H1 (cell line): ENCODE measurements around the gene SLC24A3. TPM values are rescaled to one million over a fixed set of nuclear protein-coding genes. Genes with fewer than 3 reads are reported as not detected.

ENCODE experiments used
- CTCF ChIA-PET: fragments of 300-600 bp; sonication (Branson Sonifier 250); formaldehyde crosslinking; loops from one replicate; lab custom pipeline; 2021; ENCODE audit not compliant: partially characterized antibody; lab: Charles Lee
- POLR2A ChIA-PET: fragments of 300-600 bp; sonication (Branson Sonifier 250); formaldehyde crosslinking; loops from one replicate; lab custom pipeline; 2021; ENCODE audit warnings: inconsistent platforms; ENCODE audit not compliant: partially characterized antibody; lab: Charles Lee
- DNase-seq, 2 experiments: peaks; one replicate each; pipeline versions ENCODE4 v3.0.0 to v3.0.0-alpha.2; 2010 to 2022; ENCODE audit warnings: low spot score in 2 of 2, low read depth in 1 of 2, mixed read lengths in 1 of 2
- FAIRE-seq: peaks from 2 replicates; lab custom pipeline; 2011; peaks lifted over from hg19 to GRCh38; lab: Jason Lieb, UNC
- H2AFZ ChIP-seq: 2 replicates; pipeline ENCODE4 v1.8.1; 2012; ENCODE audit warnings: low read length, inconsistent platforms
- H2AK5ac ChIP-seq: 2 replicates; pipeline ENCODE4 v1.6.1; 2013; ENCODE audit warnings: low read depth, low read length
- H2BK120ac ChIP-seq: replicated peaks from 2 replicates; pipeline ENCODE3; 2013; ENCODE audit warnings: low read depth, low read length, inconsistent platforms
- H2BK12ac ChIP-seq: 2 replicates; pipeline ENCODE4 v1.6.1; 2013; ENCODE audit warnings: low read depth, low read length
- H2BK15ac ChIP-seq: 2 replicates; pipeline ENCODE4 v1.6.1; 2013; ENCODE audit warnings: low read length
- H2BK20ac ChIP-seq: 2 replicates; pipeline ENCODE4 v1.6.1; 2013; ENCODE audit warnings: low read length
- H2BK5ac ChIP-seq: 2 replicates; pipeline ENCODE4 v1.6.1; 2013; ENCODE audit warnings: low read depth, low read length
- H3K14ac ChIP-seq: 2 replicates; pipeline ENCODE4 v1.6.1; 2013; ENCODE audit warnings: inconsistent platforms; ENCODE audit not compliant: insufficient read length
- H3K18ac ChIP-seq: 2 replicates; pipeline ENCODE4 v1.6.1; 2013; ENCODE audit warnings: low read length; ENCODE audit errors: extremely low read depth
- H3K23ac ChIP-seq: 2 replicates; pipeline ENCODE4 v1.6.1; 2013; ENCODE audit warnings: inconsistent platforms; ENCODE audit not compliant: insufficient read length
- H3K23me2 ChIP-seq: 2 replicates; pipeline ENCODE4 v1.6.1; 2013; ENCODE audit warnings: low read depth, low read length
- H3K27ac ChIP-seq: 2 replicates; pipeline ENCODE4 v1.6.1; 2011; ENCODE audit warnings: low read depth, low read length, inconsistent platforms
- H3K27me3 ChIP-seq, 4 experiments: replicated peaks in 1 of 4; 1 replicate in 1 of 4; 2 replicates in 3 of 4; pipeline versions ENCODE4 v1.6.1 to v1.8.1; 2011 to 2013; ENCODE audit warnings: low read length in 3 of 4, mild to moderate bottlenecking in 3 of 4, inconsistent platforms in 2 of 4, mixed read lengths in 2 of 4, moderate library complexity in 1 of 4; ENCODE audit not compliant: control insufficient read depth in 3 of 4, insufficient read depth in 3 of 4; ENCODE audit errors: extremely low read depth in 1 of 4
- H3K36me3 ChIP-seq, 4 experiments: 2 replicates each; pipeline versions ENCODE4 v1.6.1 to v1.8.1; 2011 to 2013; ENCODE audit warnings: mild to moderate bottlenecking in 4 of 4, low read length in 3 of 4, moderate library complexity in 2 of 4, control low read depth in 1 of 4, inconsistent platforms in 1 of 4; ENCODE audit not compliant: insufficient read depth in 4 of 4, control insufficient read depth in 2 of 4
- H3K4ac ChIP-seq: replicated peaks from 2 replicates; pipeline ENCODE3; 2013; ENCODE audit warnings: low read length, low read depth, mixed read lengths, inconsistent platforms; ENCODE audit not compliant: insufficient read length
- H3K4me1 ChIP-seq, 4 experiments: replicated peaks in 1 of 4; 1 replicate in 1 of 4; 2 replicates in 3 of 4; pipeline versions ENCODE4 v1.6.1 to v1.8.1; 2011 to 2013; ENCODE audit warnings: low read length in 3 of 4, inconsistent platforms in 2 of 4, mixed read lengths in 1 of 4; ENCODE audit not compliant: insufficient read depth in 4 of 4, control insufficient read depth in 3 of 4
- H3K4me2 ChIP-seq, 2 experiments: 2 replicates each; pipeline versions ENCODE4 v1.6.1 to v1.8.1; 2011 to 2013; ENCODE audit warnings: low read depth in 2 of 2, low read length in 2 of 2, control low read depth in 1 of 2, inconsistent platforms in 1 of 2, mild to moderate bottlenecking in 1 of 2; ENCODE audit not compliant: insufficient read depth in 1 of 2
- H3K4me3 ChIP-seq, 4 experiments: fragments of 200-600, 300-600 bp in 1 of 4; sonication (generic), shearing (Covaris generic), sonication (Bioruptor Twin) in 1 of 4; 2 replicates each; pipeline versions ENCODE4 v1.5.1 to v1.8.1; 2011 to 2016; ENCODE audit warnings: low read length in 4 of 4, low read depth in 3 of 4, control low read depth in 2 of 4, inconsistent platforms in 2 of 4, mild to moderate bottlenecking in 2 of 4, mixed read lengths in 1 of 4, moderate library complexity in 1 of 4; ENCODE audit not compliant: insufficient read depth in 2 of 4; ENCODE audit errors: extremely low read depth in 1 of 4
- H3K56ac ChIP-seq: replicated peaks from 2 replicates; pipeline ENCODE3; 2013; ENCODE audit warnings: low read depth, mild to moderate bottlenecking, mixed read lengths, low read length, inconsistent platforms; ENCODE audit not compliant: insufficient read length
- H3K79me1 ChIP-seq: 2 replicates; pipeline ENCODE4 v1.6.1; 2013; ENCODE audit warnings: low read depth, low read length, control low read depth
- H3K79me2 ChIP-seq, 2 experiments: 2 replicates each; pipeline versions ENCODE4 v1.6.1 to v1.8.1; 2012 to 2013; ENCODE audit warnings: low read length in 2 of 2, mild to moderate bottlenecking in 2 of 2, inconsistent platforms in 1 of 2; ENCODE audit not compliant: insufficient read depth in 2 of 2, control insufficient read depth in 1 of 2
- H3K9ac ChIP-seq, 4 experiments: replicated peaks in 1 of 4; 1 replicate in 1 of 4; 2 replicates in 3 of 4; pipeline versions ENCODE4 v1.6.1 to v1.8.1; 2011 to 2013; ENCODE audit warnings: low read depth in 3 of 4, low read length in 3 of 4, control low read depth in 2 of 4, mild to moderate bottlenecking in 2 of 4, moderate library complexity in 2 of 4, inconsistent platforms in 1 of 4; ENCODE audit errors: extremely low read depth in 1 of 4
- H3K9me3 ChIP-seq, 2 experiments: 2 replicates each; pipeline versions ENCODE4 v1.6.1 to v1.8.1; 2012 to 2013; ENCODE audit warnings: mild to moderate bottlenecking in 2 of 2, moderate library complexity in 2 of 2, control low read depth in 1 of 2, inconsistent platforms in 1 of 2, low read depth in 1 of 2, low read length in 1 of 2, mixed read lengths in 1 of 2; ENCODE audit not compliant: insufficient read depth in 2 of 2
- H4K20me1 ChIP-seq, 2 experiments: replicated peaks in 1 of 2; 2 replicates each; pipeline versions ENCODE3 to v1.8.1; 2011 to 2013; ENCODE audit warnings: inconsistent platforms in 2 of 2, low read length in 2 of 2, mild to moderate bottlenecking in 1 of 2; ENCODE audit not compliant: insufficient read depth in 2 of 2, control insufficient read depth in 1 of 2
- H4K5ac ChIP-seq: 2 replicates; pipeline ENCODE4 v1.6.1; 2013; ENCODE audit warnings: low read length, low read depth, mixed read lengths, inconsistent platforms; ENCODE audit not compliant: insufficient read length
- H4K8ac ChIP-seq: 2 replicates; pipeline ENCODE4 v1.8.0; 2013; ENCODE audit warnings: mild to moderate bottlenecking, moderate library complexity, low read length, inconsistent platforms; ENCODE audit not compliant: insufficient read depth; ENCODE audit errors: extremely low read depth
- H4K91ac ChIP-seq: replicated peaks from 2 replicates; pipeline ENCODE3; 2013; ENCODE audit warnings: low read length, mixed read lengths, inconsistent platforms; ENCODE audit not compliant: insufficient read length
- ATF3 ChIP-seq: IDR thresholded peaks from 2 replicates; pipeline ENCODE4 v1.6.1; 2011; ENCODE audit warnings: low read depth, mild to moderate bottlenecking, low read length; ENCODE audit not compliant: insufficient read depth
- EZH2 ChIP-seq: fragments of 200-600 bp; sonication (generic); IDR thresholded peaks from 2 replicates; pipeline ENCODE4 v1.7.1; 2012; ENCODE audit warnings: low read depth, mild to moderate bottlenecking, moderate library complexity, low read length, inconsistent platforms; ENCODE audit not compliant: severe bottlenecking
- MAX ChIP-seq: IDR thresholded peaks from 2 replicates; pipeline ENCODE4 v1.6.1; 2012; ENCODE audit warnings: inconsistent platforms
- RNF2 ChIP-seq: fragments of 200-900, 300-1000 bp; sonication (generic); IDR thresholded peaks from 2 replicates; pipeline ENCODE4 v1.7.1; 2016; ENCODE audit warnings: borderline replicate concordance, low read depth, mild to moderate bottlenecking, antibody characterized with exemption, low read length; ENCODE audit not compliant: poor library complexity, severe bottlenecking; ENCODE audit errors: missing control alignments
- RXRA ChIP-seq: IDR thresholded peaks from 2 replicates; pipeline ENCODE4 v1.6.1; 2011; ENCODE audit warnings: low read depth, mild to moderate bottlenecking, low read length, moderate library complexity; ENCODE audit not compliant: insufficient read depth
- SP1 ChIP-seq: IDR thresholded peaks from 2 replicates; pipeline ENCODE4 v1.6.1; 2011; ENCODE audit warnings: low read depth, low read length
- SP4 ChIP-seq: IDR thresholded peaks from 2 replicates; pipeline ENCODE4 v1.6.1; 2012; ENCODE audit warnings: low read length, inconsistent platforms
- TAF1 ChIP-seq: IDR thresholded peaks from 2 replicates; pipeline ENCODE4 v1.6.1; 2011; ENCODE audit warnings: mild to moderate bottlenecking, low read depth, low read length
- ZNF274 ChIP-seq: IDR thresholded peaks from 2 replicates; pipeline ENCODE4 v1.7.0; 2012; ENCODE audit warnings: low read length, borderline replicate concordance; ENCODE audit errors: extremely low read depth
- WGBS, 2 experiments: shearing (Covaris generic) in 1 of 2; methylation state at CpG; one replicate each; pipeline versions ENCODE4 v1.1.6 to v1.1.7; 2013 to 2015; ENCODE audit warnings: low lambda C conversion rate in 2 of 2, mixed read lengths in 2 of 2, inconsistent platforms in 1 of 2, low coverage in 1 of 2, missing lambda C conversion rate in 1 of 2; ENCODE audit not compliant: insufficient replicate concordance in 2 of 2, insufficient coverage in 1 of 2, insufficient read length in 1 of 2; ENCODE audit errors: extremely low coverage in 1 of 2, missing lambda C conversion rate in 1 of 2; 5-methylcytosine and 5-hydroxymethylcytosine counted together
- polyA plus RNA-seq, 7 experiments: library from polyadenylated mRNA; depleted of rRNA in 3 of 7; stranded (reverse) in 5 of 7; unstranded in 2 of 7; fragments of >200 nt in 5 of 7; fragments of 200-250 nt in 2 of 7; gene quantifications; 1 replicate in 5 of 7; 2 replicates in 1 of 7; 4 replicates in 1 of 7; pipeline versions ENCODE4 v1.2.1 to v1.2.3, GENCODE V29; 2011 to 2013; ENCODE audit warnings: missing spikeins in 2 of 7, mixed read lengths in 2 of 7
- total RNA-seq: library from RNA; stranded (reverse); fragmentation: NEBNext Ultra II Directional; extraction: Animal tissue kit (Norgen Biotek cat#: 25700); gene quantifications from 2 replicates; pipeline ENCODE4 v1.2.1, GENCODE V29; 2021

Gene SLC24A3
- total and polyA plus RNA-seq, 2 of the 8 experiments (the other 6 are each of a cell fraction or from before 2014, with no cell fraction given): 4.5 to 6.3 TPM

GRCh38 chr20:19749618-19750071 is 537.2 kb downstream of the SLC24A3 start:
- Histone ChIP-seq H3K79me2 (no peaks in the 10 kb centered on the region), H2AFZ (no peak overlapping the region), H3K18ac (no peak overlapping the region), H2BK15ac (no peak overlapping the region), H3K27me3 (no peaks in the 10 kb centered on the region), H2AK5ac (no peak overlapping the region), H4K5ac (no peak overlapping the region), H3K4me1 (peaks cover 0 to 2% (median 0%) of the 10 kb centered on the region in 4 experiments; a peak in 1 of 7 replicates), H3K79me1 (no peaks in the 10 kb centered on the region), H3K23ac (no peak overlapping the region), H3K9ac (no peak overlapping the region), H3K23me2 (no peaks in the 10 kb centered on the region), H3K36me3 (no peaks in the 10 kb centered on the region)
- CTCF ChIA-PET: interaction anchor here (0.7 to 2.0 kb wide), 4 partner anchors 9 to 166 kb away, joined by 3 to 6 read pairs (median 3); no protein-coding TSS in a partner anchor
- 14% methylated on average over 3 of the region's 3 CpGs; no CpG with 5 or more reads in 1 of the 2 experiments for WGBS, 2 experiments
- TF ChIP-seq SP1: 0 out of 2 replicates have a peak, but pooled peaks have one; percentile 46
- TF ChIP-seq ZNF274: no peak
- 0 out of 2 replicates have a peak, but pooled peaks have one; percentile 68 for TF ChIP-seq RXRA
- no peak for TF ChIP-seq ATF3
- TF ChIP-seq RNF2: no peak
- TF ChIP-seq SP4: no peak
- peak; percentile 23; the same call in 1 of the 2 replicates for TF ChIP-seq MAX
- no peak for TF ChIP-seq TAF1
- no peak for TF ChIP-seq EZH2
- TF ChIP-seq, all 59 proteins: peak for 3
- Histone ChIP-seq H4K8ac (no peak overlapping the region), H2BK120ac (no peak overlapping the region), H4K91ac (no peak overlapping the region), H3K14ac (no peak overlapping the region), H2BK12ac (no peak overlapping the region), H3K56ac (no peak overlapping the region), H4K20me1 (no peaks in the 10 kb centered on the region), H3K4me2 (no peak overlapping the region), H3K9me3 (peaks cover 4 to 9% of the 10 kb centered on the region in 2 experiments; a peak in 2 of 4 replicates), H2BK5ac (no peak overlapping the region), H2BK20ac (no peak overlapping the region), H3K4me3 (no peak overlapping the region), H3K4ac (no peak overlapping the region), H3K27ac (no peak overlapping the region)
- FAIRE-seq (peak; percentile 79), DNase-seq (no peak)
- POLR2A ChIA-PET: no interaction called here
